ENCODE data around the gene PERCC1. TPM values are rescaled to one million over a fixed set of nuclear protein-coding genes. Genes with fewer than 3 reads are reported as not detected.
"Not testable (repeated sequence)": the region's sequence is repeated elsewhere in the genome, so short reads cannot be mapped to it uniquely, and the experiment has no call there.

The PERCC1 gene
- total RNA-seq, 3 donors from 2014 or later: not detected

DNA sequence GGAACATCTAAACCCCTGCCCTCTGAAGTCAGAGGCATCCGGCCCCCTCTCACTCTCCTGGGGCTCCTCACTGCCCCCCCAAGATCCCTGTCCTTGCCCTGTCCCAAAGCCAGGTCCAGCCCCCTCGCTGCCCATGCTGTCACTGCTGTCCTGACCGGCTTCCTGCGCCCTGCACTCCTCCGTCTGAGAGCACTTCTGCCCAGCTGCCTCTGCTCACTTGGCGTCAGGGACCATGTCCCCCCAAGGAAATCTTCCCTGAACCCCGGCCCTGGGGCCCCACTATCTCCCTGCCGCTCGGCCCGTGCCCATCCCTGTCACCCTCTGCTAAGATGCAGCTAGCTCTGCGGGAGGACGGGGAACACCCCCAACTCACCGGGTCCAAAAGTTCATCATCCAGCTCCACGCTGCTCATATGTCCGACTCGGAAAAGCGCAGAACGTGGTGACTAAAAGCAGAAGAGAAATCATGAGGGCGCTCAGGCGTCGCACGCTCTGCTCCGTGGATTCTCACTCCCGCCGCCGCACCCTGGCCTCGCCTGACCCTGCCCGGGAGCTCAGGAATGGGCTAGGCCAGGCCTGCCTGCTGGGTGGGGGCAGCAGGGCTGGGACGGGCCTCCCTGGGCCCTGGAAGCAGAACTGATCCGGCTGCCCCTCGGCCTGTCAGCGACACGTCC lies 34.2 kb downstream of the PERCC1 start:
- Histone ChIP-seq H3K27me3 (no peaks in the 10 kb centered on the region), H3K9me3 (no peaks in the 10 kb centered on the region), H3K27ac (no peak overlapping the region), H3K4me1 (no peaks in the 10 kb centered on the region), H3K4me3 (no peak overlapping the region), H3K36me3 (no peaks in the 10 kb centered on the region)
- TF ChIP-seq POLR2A (IDR thresholded peaks at IDR 0.05): no peak
- TF ChIP-seq, protein P1, sequence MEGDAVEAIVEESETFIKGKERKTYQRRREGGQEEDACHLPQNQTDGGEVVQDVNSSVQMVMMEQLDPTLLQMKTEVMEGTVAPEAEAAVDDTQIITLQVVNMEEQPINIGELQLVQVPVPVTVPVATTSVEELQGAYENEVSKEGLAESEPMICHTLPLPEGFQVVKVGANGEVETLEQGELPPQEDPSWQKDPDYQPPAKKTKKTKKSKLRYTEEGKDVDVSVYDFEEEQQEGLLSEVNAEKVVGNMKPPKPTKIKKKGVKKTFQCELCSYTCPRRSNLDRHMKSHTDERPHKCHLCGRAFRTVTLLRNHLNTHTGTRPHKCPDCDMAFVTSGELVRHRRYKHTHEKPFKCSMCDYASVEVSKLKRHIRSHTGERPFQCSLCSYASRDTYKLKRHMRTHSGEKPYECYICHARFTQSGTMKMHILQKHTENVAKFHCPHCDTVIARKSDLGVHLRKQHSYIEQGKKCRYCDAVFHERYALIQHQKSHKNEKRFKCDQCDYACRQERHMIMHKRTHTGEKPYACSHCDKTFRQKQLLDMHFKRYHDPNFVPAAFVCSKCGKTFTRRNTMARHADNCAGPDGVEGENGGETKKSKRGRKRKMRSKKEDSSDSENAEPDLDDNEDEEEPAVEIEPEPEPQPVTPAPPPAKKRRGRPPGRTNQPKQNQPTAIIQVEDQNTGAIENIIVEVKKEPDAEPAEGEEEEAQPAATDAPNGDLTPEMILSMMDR (IDR thresholded peaks at IDR 0.05): no peak
- TF ChIP-seq POLR2AphosphoS5 (IDR thresholded peaks at IDR 0.05): no peak
- intact Hi-C loops (cut with DNase I; ENCODE audit: low total_unique reads): no loop called here
- DNase-seq (ENCODE audit: low spot score in 2 of 2): no peak

DNA sequence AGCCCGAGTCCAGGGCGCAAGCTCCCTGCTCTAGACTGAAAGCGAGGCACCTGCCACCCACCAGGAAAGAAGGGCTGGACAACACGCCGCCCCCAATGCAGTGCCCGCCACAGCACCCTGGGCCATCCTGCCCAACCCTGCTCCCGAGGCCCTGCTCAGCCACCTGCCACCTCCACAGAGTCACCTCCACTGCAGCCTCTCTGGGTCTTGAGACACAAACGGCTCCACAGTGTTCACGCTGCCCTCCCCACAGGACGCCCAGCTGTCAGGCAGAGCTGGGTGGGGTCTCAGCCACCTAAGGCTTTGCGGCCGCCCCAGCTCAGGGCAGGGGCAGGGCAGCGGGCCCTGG lies 34.7 kb downstream of the PERCC1 start:
- Histone ChIP-seq H3K4me3 (no peak overlapping the region), H3K27me3 (no peaks in the 10 kb centered on the region), H3K27ac (no peak overlapping the region), H3K9me3 (no peaks in the 10 kb centered on the region), H3K4me1 (no peaks in the 10 kb centered on the region), H3K36me3 (no peaks in the 10 kb centered on the region)
- DNase-seq (ENCODE audit: low spot score in 2 of 2): no peak
- TF ChIP-seq, protein P1 (IDR thresholded peaks at IDR 0.05): no peak
- TF ChIP-seq POLR2AphosphoS5 (IDR thresholded peaks at IDR 0.05): no peak
- no peak for TF ChIP-seq POLR2A (IDR thresholded peaks at IDR 0.05)
- intact Hi-C loops (cut with DNase I; ENCODE audit: low total_unique reads): no loop called here

DNA sequence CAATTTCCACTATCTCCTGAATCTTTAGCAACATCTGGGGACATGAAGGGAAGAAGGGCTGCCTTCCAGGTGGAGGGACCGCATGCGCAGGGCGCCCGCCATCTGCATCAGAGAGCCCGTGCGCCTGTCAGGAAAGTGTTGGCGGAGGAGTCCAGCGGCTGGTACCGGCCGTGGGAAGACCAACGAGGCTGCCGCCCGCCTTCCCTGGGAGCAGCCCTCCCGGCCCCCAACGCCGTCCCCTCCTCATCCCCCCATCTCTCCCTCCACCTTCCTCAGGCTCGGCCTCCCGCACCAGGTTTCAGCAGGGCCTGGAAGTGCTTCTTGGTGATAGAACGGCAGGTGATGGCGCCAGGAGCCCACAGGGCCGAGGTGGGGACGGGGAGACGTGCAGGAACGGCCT lies 35.2 kb downstream of the PERCC1 start:
- H3K4me1 ChIP-seq: no peaks in the 10 kb centered on the region
- no peak overlapping the region for H3K4me3 ChIP-seq
- no peak for DNase-seq (ENCODE audit: low spot score in 2 of 2)
- H3K36me3 ChIP-seq: no peaks in the 10 kb centered on the region
- intact Hi-C loops (cut with DNase I; ENCODE audit: low total_unique reads): no loop called here
- no peaks in the 10 kb centered on the region for H3K9me3 ChIP-seq
- no peaks in the 10 kb centered on the region for H3K27me3 ChIP-seq
- no peak for TF ChIP-seq POLR2AphosphoS5 (IDR thresholded peaks at IDR 0.05)
- no peak for TF ChIP-seq POLR2A (IDR thresholded peaks at IDR 0.05)
- TF ChIP-seq, protein P1 (IDR thresholded peaks at IDR 0.05): no peak
- H3K27ac ChIP-seq: no peak overlapping the region

DNA sequence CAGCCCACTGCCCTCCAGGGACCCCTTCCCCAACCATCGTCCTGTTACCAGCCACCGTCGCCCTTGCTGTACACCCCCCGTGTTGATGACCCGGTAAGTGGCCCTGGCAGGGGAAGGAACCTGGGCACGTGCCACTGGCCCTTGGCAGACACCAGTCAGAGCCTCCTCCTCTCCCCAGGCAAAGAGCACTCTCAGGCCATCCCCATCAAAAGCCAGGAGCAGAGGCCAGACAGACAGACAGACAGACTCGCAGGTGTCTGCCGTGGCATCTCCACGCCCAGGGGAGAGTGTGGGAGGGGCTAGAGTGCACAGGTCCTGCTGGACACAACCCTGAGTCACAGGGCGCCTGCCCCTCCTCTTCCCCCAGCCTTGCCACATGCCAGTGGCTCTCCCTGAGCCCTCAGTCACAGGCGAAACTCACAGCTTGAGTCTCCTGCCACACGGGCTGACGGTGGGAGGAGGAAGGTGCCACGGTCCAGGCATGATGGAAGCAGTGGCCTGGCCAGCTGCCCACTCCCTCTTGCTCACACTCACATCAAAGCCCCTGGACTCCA lies 36.2 kb downstream of the PERCC1 start:
- Histone ChIP-seq H3K4me3 (no peak overlapping the region), H3K9me3 (no peaks in the 10 kb centered on the region), H3K36me3 (no peaks in the 10 kb centered on the region), H3K4me1 (no peaks in the 10 kb centered on the region), H3K27me3 (no peaks in the 10 kb centered on the region), H3K27ac (no peak overlapping the region)
- no peak for DNase-seq (ENCODE audit: low spot score in 2 of 2)
- intact Hi-C loops (cut with DNase I; ENCODE audit: low total_unique reads): no loop called here
- TF ChIP-seq, protein P1 (IDR thresholded peaks at IDR 0.05): no peak
- no peak for TF ChIP-seq POLR2A (IDR thresholded peaks at IDR 0.05)
- TF ChIP-seq POLR2AphosphoS5 (IDR thresholded peaks at IDR 0.05): no peak

DNA sequence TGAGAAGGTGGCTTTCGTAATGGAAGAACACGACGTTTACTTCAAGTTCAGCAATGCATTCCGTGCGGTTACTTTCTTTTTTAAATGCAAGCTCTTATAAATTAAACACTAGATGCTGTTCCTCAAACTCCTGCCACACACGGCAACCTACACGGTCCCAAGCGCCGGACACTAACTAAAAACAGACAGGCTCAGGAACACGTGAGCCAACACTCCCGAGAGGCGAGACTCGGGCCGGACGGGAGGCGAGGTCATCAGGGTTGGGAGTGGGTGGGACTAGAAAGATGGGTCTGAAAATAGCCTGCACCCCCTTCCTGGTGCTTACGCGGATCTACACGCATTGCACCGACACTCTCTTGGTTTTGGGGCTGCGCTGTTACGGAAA lies 37.5 kb downstream of the PERCC1 start:
- Histone ChIP-seq H3K27me3 (no peaks in the 10 kb centered on the region), H3K4me3 (peak overlapping the region in 2 of 3 donors; percentile 22 to 55), H3K9me3 (no peaks in the 10 kb centered on the region), H3K27ac (peak overlapping the region in 1 of 2 donors; percentile 63), H3K36me3 (no peaks in the 10 kb centered on the region), H3K4me1 (no peaks in the 10 kb centered on the region)
- TF ChIP-seq, protein P1 (IDR thresholded peaks at IDR 0.05): no peak
- TF ChIP-seq POLR2A (IDR thresholded peaks at IDR 0.05) (no peak), POLR2AphosphoS5 (IDR thresholded peaks at IDR 0.05) (no peak)
- intact Hi-C loops (cut with DNase I; ENCODE audit: low total_unique reads): no loop called here
- DNase-seq (ENCODE audit: low spot score in 2 of 2): no peak

DNA sequence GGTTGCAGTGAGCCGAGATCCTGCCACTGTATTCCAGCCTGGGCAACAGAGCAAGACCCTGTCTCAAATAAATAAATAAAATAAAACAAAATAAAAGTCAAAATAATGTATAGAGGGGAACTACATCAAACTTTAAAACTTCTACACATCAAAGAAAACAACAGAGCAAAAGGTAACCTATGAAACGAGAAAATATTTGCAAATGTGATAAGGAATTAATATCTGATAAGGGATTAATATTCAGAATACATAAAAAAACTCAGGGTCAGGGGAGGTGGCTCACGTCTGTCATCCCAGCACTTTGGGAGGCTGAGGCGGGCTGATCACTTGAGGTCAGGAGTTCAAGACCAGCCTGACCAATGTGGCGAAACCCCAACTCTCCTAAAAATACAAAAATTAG lies 38.3 kb downstream of the PERCC1 start:
- H3K4me3 ChIP-seq; H3K27me3 ChIP-seq; intact Hi-C loops (cut with DNase I; ENCODE audit: low total_unique reads): not testable (repeated sequence)

More for the DNA sequence above, 38.3 kb downstream of the PERCC1 start:
- H3K27ac ChIP-seq; H3K9me3 ChIP-seq; DNase-seq (ENCODE audit: low spot score in 2 of 2); H3K36me3 ChIP-seq; H3K4me1 ChIP-seq: not testable (repeated sequence)
